Heart right ventricle (tissue), 16 donors: Measurements from ENCODE around the gene SETD1B. TPM values are rescaled to one million over a fixed set of nuclear protein-coding genes. Genes with fewer than 3 reads are reported as not detected.

Experiments used
- ATAC-seq, 8 donors: fragments of 200-7000 bp; cut with Tn5 transposase; one replicate each; pipeline ENCODE4 v1.9.1; 2020; ENCODE audit warnings: mild to moderate bottlenecking in 8 of 8, moderate library complexity in 8 of 8, moderate number of reproducible peaks in 1 of 8
- DNase-seq, 2 donors: peaks; one replicate each; pipeline ENCODE4 v3.0.0-alpha.2; 2020
- H3K27ac ChIP-seq, 10 donors: fragments of 200-600 bp; sonication (generic) in 2 of 10; one replicate each; pipeline versions ENCODE4 v1.5.0 to v1.8.0; 2020 to 2022; ENCODE audit warnings: mild to moderate bottlenecking in 3 of 10
- H3K27me3 ChIP-seq, 7 donors: fragments of 200-600 bp; one replicate each; pipeline ENCODE4 v1.8.0; 2021 to 2022; ENCODE audit warnings: mild to moderate bottlenecking in 2 of 7
- H3K36me3 ChIP-seq, 9 donors: fragments of 200-600 bp; sonication (generic) in 1 of 9; one replicate each; pipeline versions ENCODE4 v1.5.0 to v1.8.0; 2020 to 2022; ENCODE audit warnings: mild to moderate bottlenecking in 2 of 9
- H3K4me1 ChIP-seq, 9 donors: fragments of 200-600 bp; sonication (generic) in 1 of 9; one replicate each; pipeline versions ENCODE4 v1.5.0 to v1.8.0; 2020 to 2022; ENCODE audit warnings: mild to moderate bottlenecking in 4 of 9
- H3K4me3 ChIP-seq, 10 donors: fragments of 200-600 bp; sonication (generic) in 2 of 10; one replicate each; pipeline versions ENCODE4 v1.5.0 to v1.8.0; 2020 to 2022; ENCODE audit warnings: mild to moderate bottlenecking in 7 of 10, moderate library complexity in 2 of 10
- H3K9me3 ChIP-seq, 11 donors: fragments of 200-600 bp in 10 of 11; sonication (generic) in 2 of 11; one replicate each; pipeline versions ENCODE4 v1.5.0 to v1.8.0; 2013 to 2022; ENCODE audit warnings: mild to moderate bottlenecking in 2 of 11, control low read depth in 1 of 11, moderate library complexity in 1 of 11
- WGBS, 2 donors: extraction: QIAGEN DNeasy Blood & Tissue Kit; methylation state at CpG; one replicate each; pipeline ENCODE4 v1.1.7; 2013; ENCODE audit warnings: inconsistent platforms in 1 of 2; 5-methylcytosine and 5-hydroxymethylcytosine counted together
- intact Hi-C, 10 donors: fragments of 100-400 bp; cut with DNase I; formaldehyde crosslinking; loops; one replicate each; pipeline versions ENCODE4 v1.11.1 to v1.14.2; 2022
- polyA plus RNA-seq, 2 donors: library from polyadenylated mRNA; stranded (reverse); fragments of 200-250 nt; gene quantifications; one replicate each; pipeline ENCODE4 v1.2.3, GENCODE V29; 2013
- total RNA-seq, 10 donors: library from RNA; stranded (reverse); fragmentation: NEBNext Ultra II Directional in 3 of 10; extraction: Animal tissue kit (Norgen Biotek cat#: 25700) in 3 of 10; gene quantifications; one replicate each; pipeline versions ENCODE4 v1.2.1 to v1.2.4, GENCODE V29; 2021 to 2023
- TF ChIP-seq, protein P1 (sequence below), 9 donors: fragments of 200-600 bp; sonication (generic) in 2 of 9; IDR thresholded peaks; one replicate each; pipeline versions ENCODE4 v1.5.0 to v1.8.0; 2021 to 2022; ENCODE audit warnings: antibody characterized with exemption in 9 of 9, mild to moderate bottlenecking in 5 of 9, moderate library complexity in 1 of 9
- donor health status: Arrhythmogenic right ventricular cardiomyopathy.
- donor health status: ischemic (EF 13 %, LVEDD 7.1; RV severe dilation, severe dysfunction).
- donor health status: healthy with polysubstance abuse.
- donor health status: DM: no; HTN: yes; CAD: no.
- donor health status: DM: no; HTN: no; CAD: no.
- donor health status: ischemic (EF 25% LVEDD 6.9; RV normal size, moderate dysfunction).
- donor health status: ischemic (EF 25% LVEDD 5.7; RV mildly dilated, moderate dysfunction).
- donor health status: healthy.
- donor health status: DM: yes; HTN: yes; CAD: no.
- donor health status: Ischemic cardiomyopathy.
- donor health status: ischemic (EF 35%, LVEDD 5.7; RV mildly dilated, moderate dysfunction).
- donor health status: nonischemic (EF 11% LVEDD 7.7; RV severe dilation, severe dysfunction).
- donor health status: DM: yes; HTN: yes; CAD: no.
- donor health status: PGD.
- donor health status: ischemic (EF 29% LVEDD 5.4; RV normal size, mild dysfunction).
- donor health status: nonischemic (EF 23%, LVEDD 6.1; RV moderate dilation, normal function).

Gene SETD1B
- total and polyA plus RNA-seq, 12 donors = 2.8 to 14.8 (median 11.2) TPM

DNA sequence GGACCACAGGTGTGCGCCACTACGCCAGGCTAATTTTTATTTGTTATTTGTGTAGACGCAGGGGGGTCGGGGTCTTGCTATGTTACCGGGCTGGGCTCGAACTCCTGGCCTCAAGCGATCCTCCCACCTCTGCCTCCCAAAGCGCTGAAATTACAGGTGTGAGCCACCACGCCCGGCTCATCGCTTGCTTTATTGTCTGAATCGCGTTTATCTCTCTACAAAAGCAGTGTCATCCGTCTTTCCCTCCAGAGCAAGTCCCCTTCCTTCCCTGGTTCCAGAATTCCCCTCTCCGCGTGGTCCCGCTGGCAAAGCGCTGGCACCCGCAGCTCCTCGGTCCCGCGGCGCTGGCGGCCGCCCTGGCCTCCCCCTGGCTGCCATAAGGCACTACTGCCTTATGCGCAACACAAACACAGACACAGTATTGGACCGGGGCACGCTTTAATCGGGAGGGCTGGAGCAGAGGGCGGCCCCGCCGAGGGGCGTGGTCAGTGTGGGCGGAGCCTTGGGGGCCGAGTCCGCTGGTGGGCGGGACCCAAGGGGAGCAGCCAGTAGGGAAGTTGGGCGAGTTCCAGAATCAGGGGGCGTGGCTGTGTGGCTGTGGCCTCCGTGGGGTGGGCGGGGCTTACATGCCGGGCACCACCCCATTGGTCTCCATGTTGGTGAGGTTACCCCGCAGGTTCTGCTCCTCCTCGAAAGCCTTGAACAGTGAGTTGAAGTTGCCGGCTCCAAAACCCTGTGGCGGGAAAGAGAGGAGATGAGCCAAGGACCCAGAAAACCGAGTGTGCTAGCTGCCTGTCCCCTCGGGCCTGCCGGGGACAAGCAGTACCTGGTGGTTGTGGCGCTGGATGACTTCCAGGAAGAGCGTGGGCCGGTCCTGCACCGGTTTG is 35.5 kb downstream of the SETD1B start:
- H3K36me3 ChIP-seq = no peaks in the 10 kb centered on the region
- DNase-seq (peak; percentile 99 to 100), ATAC-seq (peak; percentile 98 to 100 (median 99))
- no peaks in the 10 kb centered on the region for H3K9me3 ChIP-seq
- H3K27me3 ChIP-seq = no peaks in the 10 kb centered on the region
- 13 to 14% methylated on average over 53 of the region's 53 CpGs for WGBS, 2 donors
- TF ChIP-seq, protein P1, sequence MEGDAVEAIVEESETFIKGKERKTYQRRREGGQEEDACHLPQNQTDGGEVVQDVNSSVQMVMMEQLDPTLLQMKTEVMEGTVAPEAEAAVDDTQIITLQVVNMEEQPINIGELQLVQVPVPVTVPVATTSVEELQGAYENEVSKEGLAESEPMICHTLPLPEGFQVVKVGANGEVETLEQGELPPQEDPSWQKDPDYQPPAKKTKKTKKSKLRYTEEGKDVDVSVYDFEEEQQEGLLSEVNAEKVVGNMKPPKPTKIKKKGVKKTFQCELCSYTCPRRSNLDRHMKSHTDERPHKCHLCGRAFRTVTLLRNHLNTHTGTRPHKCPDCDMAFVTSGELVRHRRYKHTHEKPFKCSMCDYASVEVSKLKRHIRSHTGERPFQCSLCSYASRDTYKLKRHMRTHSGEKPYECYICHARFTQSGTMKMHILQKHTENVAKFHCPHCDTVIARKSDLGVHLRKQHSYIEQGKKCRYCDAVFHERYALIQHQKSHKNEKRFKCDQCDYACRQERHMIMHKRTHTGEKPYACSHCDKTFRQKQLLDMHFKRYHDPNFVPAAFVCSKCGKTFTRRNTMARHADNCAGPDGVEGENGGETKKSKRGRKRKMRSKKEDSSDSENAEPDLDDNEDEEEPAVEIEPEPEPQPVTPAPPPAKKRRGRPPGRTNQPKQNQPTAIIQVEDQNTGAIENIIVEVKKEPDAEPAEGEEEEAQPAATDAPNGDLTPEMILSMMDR (IDR thresholded peaks at IDR 0.05) = peak; percentile 7 to 66 (median 50)
- peaks cover 0 to 17% (median 11%) of the 10 kb centered on the region in 9 donors for H3K4me1 ChIP-seq
- peak overlapping the region; percentile 49 to 70 (median 62) for H3K4me3 ChIP-seq
- peak overlapping the region in 9 of 10 donors; percentile 51 to 76 (median 62) for H3K27ac ChIP-seq
- intact Hi-C loops = loop anchor here in 2 of 10 donors (2.0 to 10.0 kb wide), 2 partner anchors 45 to 49 kb away; partner anchors contain the start of gene PSMD9 (in 2 of the 2)

DNA sequence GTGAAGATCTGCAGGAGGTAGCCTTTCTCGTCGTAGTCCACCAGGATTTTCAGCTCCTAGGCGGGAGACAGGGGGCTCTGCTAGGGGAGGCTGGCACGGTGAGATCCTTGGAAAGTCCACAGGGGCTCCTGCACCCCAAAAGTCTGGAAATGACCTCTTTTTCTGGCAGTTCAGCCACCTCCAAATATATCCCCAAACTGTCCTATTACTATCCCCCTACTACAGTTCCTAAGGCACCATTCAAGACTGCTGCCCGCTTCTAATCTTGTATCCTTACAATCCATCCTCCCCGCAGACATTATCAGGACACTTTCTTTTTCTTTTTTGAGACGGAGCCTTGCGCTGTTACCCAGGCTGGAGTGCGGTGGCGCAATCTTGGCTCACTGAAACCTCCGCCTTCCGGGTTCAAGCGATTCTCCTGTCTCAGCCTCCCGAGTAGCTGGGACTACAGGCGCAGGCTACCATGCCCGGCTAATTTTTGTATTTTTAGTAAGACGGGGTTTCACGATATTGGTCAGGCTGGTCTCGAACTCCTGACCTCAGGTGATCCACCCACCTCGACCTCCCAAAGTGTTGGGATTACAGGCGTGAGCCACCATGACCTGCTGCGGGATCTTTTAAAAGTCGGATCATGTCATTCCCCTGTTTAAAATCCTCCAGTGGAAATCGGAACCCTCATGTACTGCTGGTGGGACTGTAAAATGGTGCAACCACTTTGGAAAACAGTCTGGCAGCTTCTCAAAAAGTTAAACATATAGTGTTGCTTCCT is 36.4 kb downstream of the SETD1B start:
- H3K4me1 ChIP-seq = peaks cover 0 to 17% (median 11%) of the 10 kb centered on the region in 9 donors
- no peaks in the 10 kb centered on the region for H3K36me3 ChIP-seq
- intact Hi-C loops = loop anchor here in 2 of 10 donors (2.0 to 10.0 kb wide), 2 partner anchors 45 to 49 kb away; partner anchors contain the start of gene PSMD9 (in 2 of the 2)
- DNase-seq (no peak), ATAC-seq (no peak)
- TF ChIP-seq, protein P1 (IDR thresholded peaks at IDR 0.05) = no peak
- H3K27me3 ChIP-seq = no peaks in the 10 kb centered on the region
- peak overlapping the region in 9 of 10 donors; percentile 51 to 76 (median 62) for H3K27ac ChIP-seq
- H3K4me3 ChIP-seq = peak overlapping the region; percentile 49 to 70 (median 62)
- no peaks in the 10 kb centered on the region for H3K9me3 ChIP-seq
- WGBS, 2 donors = 73 to 75% methylated on average over 24 of the region's 24 CpGs

DNA sequence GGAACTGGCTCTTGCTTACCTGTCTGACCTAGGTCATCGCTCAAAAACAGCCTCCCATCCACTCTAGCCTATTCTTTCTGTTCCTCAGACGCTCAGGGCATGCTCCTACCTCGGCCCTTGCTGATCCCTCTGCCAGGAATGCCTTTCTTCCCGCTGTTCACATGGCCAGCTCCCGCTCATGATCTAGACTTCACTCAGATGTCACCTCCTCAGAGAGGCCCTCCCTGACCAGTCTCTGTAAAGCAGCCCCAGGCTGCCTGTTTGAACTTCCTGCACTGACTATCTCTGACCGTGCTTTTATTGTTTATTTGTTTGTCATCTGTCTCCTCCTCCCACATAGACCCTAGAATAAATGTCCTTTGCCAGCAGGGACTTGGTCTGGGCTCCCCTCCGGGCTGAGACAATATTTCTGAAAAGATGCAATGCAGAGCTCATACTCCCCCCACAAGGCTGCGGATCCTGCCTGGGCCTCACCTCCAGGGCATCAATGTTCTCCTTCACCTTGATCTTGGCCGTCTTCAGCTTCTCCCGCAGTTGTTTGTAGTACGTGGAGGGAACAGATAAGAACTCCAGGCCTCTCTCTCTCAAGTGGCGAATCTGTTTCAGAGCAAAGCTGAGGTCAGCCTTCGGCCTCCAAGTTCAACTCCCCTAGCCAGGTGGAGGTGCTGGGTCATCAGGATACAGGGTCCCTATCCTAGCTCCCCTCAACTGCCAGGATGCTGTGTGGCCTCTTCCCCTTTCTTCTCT is 39.6 kb downstream of the SETD1B start:
- H3K4me3 ChIP-seq = no peak overlapping the region
- DNase-seq (no peak), ATAC-seq (no peak)
- TF ChIP-seq, protein P1 (IDR thresholded peaks at IDR 0.05) = no peak
- peaks cover 0 to 16% (median 11%) of the 10 kb centered on the region in 9 donors for H3K4me1 ChIP-seq
- no peaks in the 10 kb centered on the region for H3K27me3 ChIP-seq
- H3K9me3 ChIP-seq = no peaks in the 10 kb centered on the region
- 68% methylated on average over 13 of the region's 13 CpGs for WGBS, 2 donors
- H3K27ac ChIP-seq = no peak overlapping the region
- no peaks in the 10 kb centered on the region for H3K36me3 ChIP-seq
- intact Hi-C loops = no loop called here
